Urinary bladder (tissue), 4 donors: ENCODE measurements around the gene DQX1. TPM values are rescaled to one million over a fixed set of nuclear protein-coding genes. Genes with fewer than 3 reads are reported as not detected.

ENCODE experiments used
- DNase-seq: peaks from one replicate; pipeline ENCODE4 v3.0.0-alpha.2; 2015; ENCODE audit errors: extremely low spot score
- H3K27ac ChIP-seq: one replicate; pipeline ENCODE4 v1.5.1; 2013; ENCODE audit warnings: low read depth, mild to moderate bottlenecking, moderate library complexity
- H3K36me3 ChIP-seq: one replicate; pipeline ENCODE4 v1.6.1; 2013; ENCODE audit warnings: mild to moderate bottlenecking, moderate library complexity; ENCODE audit not compliant: insufficient read depth
- H3K4me1 ChIP-seq: one replicate; pipeline ENCODE4 v1.6.1; 2013; ENCODE audit warnings: mild to moderate bottlenecking, moderate library complexity; ENCODE audit not compliant: insufficient read depth
- H3K4me3 ChIP-seq: one replicate; pipeline ENCODE4 v1.5.1; 2013; ENCODE audit warnings: low read depth, low read length
- WGBS: extraction: QIAGEN DNeasy Blood & Tissue Kit; methylation state at CpG from one replicate; pipeline ENCODE4 v1.1.7; 2013; 5-methylcytosine and 5-hydroxymethylcytosine counted together
- polyA plus RNA-seq: library from polyadenylated mRNA; stranded (reverse); fragments of 200-250 nt; gene quantifications from one replicate; pipeline ENCODE4 v1.2.3, GENCODE V29; 2013
- total RNA-seq: library from RNA; depleted of rRNA; stranded (reverse); fragments of >200 nt; gene quantifications from one replicate; pipeline ENCODE4 v1.2.3, GENCODE V29; 2014
- donor health status: healthy with polysubstance abuse.
- donor health status: healthy.

The DQX1 gene
- total and polyA plus RNA-seq, 2 donors: 0.27 to 0.37 TPM

DNA sequence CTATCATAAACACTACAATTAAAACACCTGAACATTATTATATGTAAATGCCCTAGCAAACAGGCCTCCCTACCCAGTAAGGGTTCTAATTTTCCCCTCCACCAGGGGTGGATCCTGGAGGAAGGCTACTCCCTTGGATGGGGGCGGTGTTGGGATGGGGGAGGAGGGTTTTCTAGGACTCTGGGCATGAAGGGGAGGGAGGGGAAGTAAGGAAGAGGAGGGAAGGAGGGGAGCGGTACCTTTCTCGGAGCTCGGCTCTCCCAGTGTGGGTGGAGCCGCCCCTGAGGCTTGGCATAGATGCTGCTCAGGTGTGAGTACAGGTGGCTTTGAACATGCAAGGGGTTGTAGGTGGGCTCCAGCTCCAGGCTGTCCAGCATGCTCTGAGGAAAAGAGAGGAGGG is 33.9 kb upstream of the DQX1 start:
- H3K27ac ChIP-seq: no peak overlapping the region
- H3K4me1 ChIP-seq: no peaks in the 10 kb centered on the region
- H3K4me3 ChIP-seq: no peak overlapping the region
- WGBS: 27% methylated on average over 5 of the region's 5 CpGs
- DNase-seq: no peak
- no peaks in the 10 kb centered on the region for H3K36me3 ChIP-seq

DNA sequence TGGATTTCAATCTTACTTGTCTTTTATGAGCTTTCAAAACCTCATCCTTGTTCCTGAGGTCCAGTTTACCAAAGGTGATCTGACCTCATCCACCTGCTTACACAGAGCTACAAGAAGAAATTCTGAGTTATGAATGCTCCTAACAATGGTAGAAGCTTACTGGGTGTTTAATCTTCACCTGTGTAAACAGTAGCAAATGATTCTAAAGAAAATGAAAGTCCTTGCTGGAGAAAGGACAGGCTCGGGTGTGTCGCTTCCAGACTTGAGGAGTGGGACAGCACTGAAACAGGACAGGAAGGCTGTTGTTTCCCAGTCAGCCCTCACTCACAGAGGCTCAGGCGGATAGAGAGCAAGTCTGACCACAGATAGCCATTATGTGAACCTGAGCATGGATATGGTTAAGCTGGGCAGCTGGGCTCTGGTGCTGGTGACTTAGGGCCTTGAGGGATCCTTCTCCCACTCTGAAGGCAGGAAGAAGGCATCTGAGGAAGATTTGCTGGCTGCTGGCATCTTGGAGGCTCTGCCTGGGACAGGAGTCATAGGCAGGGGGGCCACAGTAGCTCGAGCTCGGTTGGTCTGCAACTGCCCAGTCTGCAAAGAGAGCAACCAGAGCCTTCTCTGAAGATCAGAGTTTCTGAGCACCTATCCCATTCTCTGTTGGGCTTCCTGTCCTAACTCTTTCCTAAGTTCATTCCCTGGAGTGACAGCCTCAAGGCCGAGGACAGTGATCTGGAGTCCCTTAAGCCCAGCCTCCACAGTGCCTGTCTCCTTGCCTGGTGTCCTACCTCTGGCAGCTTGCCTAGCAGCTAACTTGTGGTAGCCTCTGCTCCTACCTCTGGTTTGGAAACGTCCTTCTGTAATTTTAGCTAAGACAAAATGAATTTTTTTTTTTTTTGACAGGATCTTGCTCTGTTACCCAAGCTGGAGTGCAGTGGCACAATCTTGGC is 32.5 kb upstream of the DQX1 start:
- no peaks in the 10 kb centered on the region for H3K4me1 ChIP-seq
- no peak overlapping the region for H3K27ac ChIP-seq
- no peaks in the 10 kb centered on the region for H3K36me3 ChIP-seq
- 67% methylated on average over 7 of the region's 7 CpGs for WGBS
- DNase-seq: no peak
- H3K4me3 ChIP-seq: no peak overlapping the region

DNA sequence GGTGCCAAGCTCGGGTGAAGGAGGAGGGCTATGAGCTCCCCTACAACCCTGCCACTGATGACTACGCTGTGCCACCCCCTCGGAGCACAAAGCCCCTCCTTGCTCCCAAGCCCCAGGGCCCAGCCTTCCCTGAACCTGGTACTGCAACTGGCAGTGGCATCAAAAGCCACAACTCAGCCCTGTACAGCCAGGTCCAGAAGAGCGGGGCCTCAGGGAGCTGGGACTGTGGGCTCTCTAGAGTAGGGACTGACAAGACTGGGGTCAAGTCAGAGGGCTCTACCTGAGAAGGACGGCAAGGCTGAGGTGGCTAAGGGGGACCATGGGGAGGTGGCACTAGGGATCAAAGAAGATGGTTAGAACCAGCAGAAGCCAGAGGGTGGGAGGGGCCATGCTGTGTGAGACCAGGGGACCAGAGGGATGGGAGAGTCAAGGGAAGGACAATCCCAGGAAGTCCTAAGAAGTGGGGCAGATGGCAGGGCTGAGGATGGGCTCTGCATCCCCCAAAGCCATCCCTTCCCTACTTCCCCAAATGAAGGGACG is 30.9 kb upstream of the DQX1 start:
- Histone ChIP-seq H3K36me3 (no peaks in the 10 kb centered on the region), H3K27ac (no peak overlapping the region), H3K4me1 (no peaks in the 10 kb centered on the region), H3K4me3 (no peak overlapping the region)
- WGBS: 90% methylated on average over 6 of the region's 6 CpGs
- no peak for DNase-seq

DNA sequence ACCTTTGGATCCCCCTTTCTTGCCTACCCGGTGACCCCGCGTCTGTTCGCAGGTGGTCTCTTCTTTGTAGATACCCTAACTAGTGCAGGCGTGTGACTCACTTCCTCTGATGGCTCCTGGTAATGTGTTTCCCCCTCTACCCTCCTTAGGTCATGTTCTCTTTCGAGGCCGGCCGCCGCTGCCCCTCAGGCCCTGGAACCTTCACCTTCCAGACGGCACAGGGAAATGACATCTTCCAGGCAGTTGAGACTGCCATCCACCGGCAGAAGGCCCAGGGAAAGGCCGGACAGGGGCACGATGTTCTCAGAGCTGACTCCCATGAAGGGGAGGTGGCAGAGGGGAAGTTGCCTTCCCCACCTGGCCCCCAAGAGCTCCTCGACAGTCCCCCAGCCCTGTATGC is 30.1 kb upstream of the DQX1 start:
- DNase-seq: no peak
- no peaks in the 10 kb centered on the region for H3K4me1 ChIP-seq
- no peaks in the 10 kb centered on the region for H3K36me3 ChIP-seq
- WGBS: 78% methylated on average over 14 of the region's 14 CpGs
- H3K27ac ChIP-seq: no peak overlapping the region
- H3K4me3 ChIP-seq: no peak overlapping the region

DNA sequence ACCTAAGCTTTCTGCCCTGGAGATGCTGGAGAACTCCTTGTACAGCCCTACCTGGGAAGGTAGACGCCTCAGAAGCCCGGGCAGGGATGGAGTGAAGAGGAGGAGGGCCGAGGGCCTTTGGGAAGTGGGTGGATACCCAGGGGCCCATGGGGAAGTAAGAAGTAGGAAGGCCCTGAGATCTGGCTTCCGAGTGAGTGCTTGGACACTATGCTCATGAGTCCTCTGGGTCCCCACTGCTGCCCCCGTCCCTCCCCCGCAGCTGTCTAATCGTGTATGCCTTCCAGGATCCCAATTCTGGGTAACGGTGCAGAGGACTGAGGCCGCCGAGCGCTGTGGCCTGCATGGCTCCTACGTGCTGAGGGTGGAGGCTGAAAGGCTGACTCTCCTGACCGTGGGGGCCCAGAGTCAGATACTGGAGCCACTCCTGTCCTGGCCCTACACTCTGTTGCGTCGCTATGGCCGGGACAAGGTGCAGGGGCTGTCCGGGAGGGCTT is 29.6 kb upstream of the DQX1 start:
- Histone ChIP-seq H3K4me1 (no peaks in the 10 kb centered on the region), H3K4me3 (peak overlapping the region; percentile 64), H3K36me3 (no peaks in the 10 kb centered on the region), H3K27ac (no peak overlapping the region)
- DNase-seq: no peak
- WGBS: 73% methylated on average over 17 of the region's 17 CpGs

DNA sequence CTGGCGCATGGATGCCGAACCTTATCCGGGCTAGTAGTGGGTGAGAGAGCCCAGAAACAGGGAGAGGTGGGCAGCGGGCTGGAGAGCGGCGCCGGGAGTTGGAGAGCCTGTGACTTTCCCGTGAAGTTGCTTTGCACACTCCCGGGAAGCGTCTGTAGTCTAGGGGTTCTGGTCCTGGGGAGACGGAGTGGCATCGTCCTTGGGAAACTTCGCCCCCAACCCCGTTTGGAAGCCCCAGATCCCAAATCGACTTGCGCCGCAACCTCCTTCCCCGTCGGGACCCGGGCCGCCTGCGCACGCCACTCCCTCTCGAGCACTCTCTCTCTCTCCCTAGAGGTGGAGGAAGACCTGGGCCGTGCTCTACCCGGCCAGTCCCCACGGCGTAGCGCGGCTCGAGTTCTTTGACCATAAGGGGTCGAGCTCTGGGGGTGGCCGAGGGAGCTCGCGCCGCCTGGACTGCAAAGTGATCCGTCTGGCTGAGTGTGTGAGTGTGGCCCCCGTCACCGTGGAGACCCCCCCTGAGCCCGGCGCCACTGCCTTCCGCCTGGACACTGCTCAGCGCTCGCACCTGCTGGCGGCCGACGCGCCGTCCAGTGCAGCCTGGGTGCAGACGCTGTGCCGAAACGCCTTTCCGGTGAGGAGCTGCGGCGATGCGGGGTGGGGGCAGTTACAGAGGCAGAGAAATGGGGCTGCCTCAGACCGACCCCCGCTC is 28.9 kb upstream of the DQX1 start:
- no peak for DNase-seq
- Histone ChIP-seq H3K36me3 (no peaks in the 10 kb centered on the region), H3K4me3 (peak overlapping the region; percentile 64), H3K4me1 (no peaks in the 10 kb centered on the region), H3K27ac (no peak overlapping the region)
- 5% methylated on average over 58 of the region's 58 CpGs for WGBS

DNA sequence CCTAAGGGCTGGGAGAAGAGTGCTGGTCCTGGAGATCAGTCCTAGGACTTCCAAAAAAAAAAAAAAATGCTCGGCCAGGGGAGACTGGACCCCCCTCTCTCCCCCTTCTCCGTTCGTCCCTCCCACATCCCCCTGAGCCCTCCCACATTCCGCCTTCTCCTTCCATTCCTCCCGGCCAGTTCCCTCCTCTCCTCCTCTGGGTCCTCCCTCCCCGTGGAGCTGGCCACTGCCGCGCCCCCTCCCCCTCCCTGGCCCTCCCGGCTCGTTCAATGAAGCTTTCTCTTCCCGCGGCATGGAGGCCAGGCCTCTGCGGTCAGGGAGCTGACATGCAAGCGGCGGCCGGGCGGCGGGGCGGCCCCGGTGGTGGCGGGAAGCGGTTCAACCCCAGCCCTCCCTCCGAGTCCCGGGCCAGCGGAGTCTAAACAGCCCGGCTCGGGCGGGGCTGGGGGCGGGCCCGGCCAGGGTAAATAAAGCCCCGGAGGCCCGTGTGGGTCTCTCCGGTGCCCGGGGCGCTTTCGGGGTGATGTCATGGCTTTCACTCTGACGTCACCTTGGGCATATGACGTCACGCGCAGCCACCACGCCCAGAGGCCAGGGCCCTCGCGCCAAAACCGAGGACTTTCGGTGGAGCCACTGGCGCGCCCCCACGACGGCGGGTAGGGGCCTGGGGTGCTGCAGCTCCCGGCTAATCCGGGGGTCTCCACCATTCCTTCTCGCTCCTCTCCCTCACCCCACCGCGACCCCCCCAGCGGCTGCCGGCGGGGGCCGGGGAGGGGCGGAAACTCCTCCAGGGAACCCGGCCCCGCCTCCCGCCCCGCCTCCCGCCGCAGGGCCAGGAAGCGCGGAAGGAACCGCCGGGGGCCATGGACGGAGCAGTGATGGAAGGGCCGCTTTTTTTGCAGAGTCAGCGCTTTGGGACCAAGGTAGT is 28.1 kb upstream of the DQX1 start, which contains the start of the genes DOK1 and LOXL3:
TSS of gene DOK1 (plus strand) at position 829 of the 928 bp plus-strand sequence. CDS start at position 864, 35 bp downstream.
TSS of gene LOXL3 (minus strand) at position 51 of the 928 bp plus-strand sequence. CDS start 1,308 bp downstream, outside the sequence.
- no peaks in the 10 kb centered on the region for H3K4me1 ChIP-seq
- peak within 1 kb of the TSS; percentile 64 for H3K4me3 ChIP-seq
- WGBS: under 1% methylated on average over 73 of the region's 73 CpGs
- DNase-seq: peak; percentile 81
- H3K36me3 ChIP-seq: no peaks in the 10 kb centered on the region
- H3K27ac ChIP-seq: peak within 1 kb of the TSS; percentile 76

DNA sequence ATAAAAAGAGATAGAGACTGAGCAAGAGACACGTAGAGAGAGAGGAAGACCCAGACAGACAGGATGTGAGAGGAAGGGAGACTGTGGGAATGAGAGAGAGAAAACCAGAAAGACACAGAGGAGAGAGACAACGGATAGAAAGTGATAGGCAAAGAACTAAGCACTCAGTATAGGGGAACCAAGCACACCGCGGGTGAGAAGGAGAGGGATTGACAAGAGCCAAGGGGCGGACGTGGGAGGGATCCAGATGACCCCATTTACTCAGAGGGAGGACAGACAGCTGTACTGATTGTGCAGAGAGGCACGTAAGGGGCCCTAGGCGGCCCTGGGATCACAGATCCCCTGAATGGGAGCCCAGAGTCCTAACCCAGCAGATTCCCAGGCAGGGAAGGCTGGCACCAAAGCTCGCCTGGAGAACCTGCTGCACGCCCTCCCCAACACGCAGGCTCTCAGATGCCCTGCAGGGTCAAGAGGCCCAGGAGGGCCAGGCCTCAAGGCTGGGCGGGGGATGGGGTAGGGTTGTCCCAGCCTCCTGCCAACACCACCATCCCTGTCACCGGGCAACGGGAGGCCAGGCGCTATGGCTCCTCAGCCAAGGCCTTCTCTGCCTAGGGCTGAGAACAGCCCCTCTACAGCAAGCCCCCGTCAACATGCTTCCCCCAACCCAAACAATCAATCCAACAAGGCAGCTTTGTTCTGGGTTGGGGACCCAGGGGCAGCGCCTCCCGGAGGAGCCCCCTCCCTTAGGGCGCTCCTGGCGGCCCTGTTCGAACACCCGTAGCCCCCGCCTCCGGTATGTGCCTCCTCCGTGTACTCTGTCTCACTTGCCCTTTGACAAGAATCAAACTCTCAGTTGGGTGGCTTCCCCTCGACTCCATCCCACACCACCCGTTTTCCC is 27.1 kb upstream of the DQX1 start:
- WGBS: 30% methylated on average over 27 of the region's 27 CpGs
- H3K4me3 ChIP-seq: peak overlapping the region; percentile 64
- no peak for DNase-seq
- H3K36me3 ChIP-seq: no peaks in the 10 kb centered on the region
- no peak overlapping the region for H3K27ac ChIP-seq
- H3K4me1 ChIP-seq: no peaks in the 10 kb centered on the region

DNA sequence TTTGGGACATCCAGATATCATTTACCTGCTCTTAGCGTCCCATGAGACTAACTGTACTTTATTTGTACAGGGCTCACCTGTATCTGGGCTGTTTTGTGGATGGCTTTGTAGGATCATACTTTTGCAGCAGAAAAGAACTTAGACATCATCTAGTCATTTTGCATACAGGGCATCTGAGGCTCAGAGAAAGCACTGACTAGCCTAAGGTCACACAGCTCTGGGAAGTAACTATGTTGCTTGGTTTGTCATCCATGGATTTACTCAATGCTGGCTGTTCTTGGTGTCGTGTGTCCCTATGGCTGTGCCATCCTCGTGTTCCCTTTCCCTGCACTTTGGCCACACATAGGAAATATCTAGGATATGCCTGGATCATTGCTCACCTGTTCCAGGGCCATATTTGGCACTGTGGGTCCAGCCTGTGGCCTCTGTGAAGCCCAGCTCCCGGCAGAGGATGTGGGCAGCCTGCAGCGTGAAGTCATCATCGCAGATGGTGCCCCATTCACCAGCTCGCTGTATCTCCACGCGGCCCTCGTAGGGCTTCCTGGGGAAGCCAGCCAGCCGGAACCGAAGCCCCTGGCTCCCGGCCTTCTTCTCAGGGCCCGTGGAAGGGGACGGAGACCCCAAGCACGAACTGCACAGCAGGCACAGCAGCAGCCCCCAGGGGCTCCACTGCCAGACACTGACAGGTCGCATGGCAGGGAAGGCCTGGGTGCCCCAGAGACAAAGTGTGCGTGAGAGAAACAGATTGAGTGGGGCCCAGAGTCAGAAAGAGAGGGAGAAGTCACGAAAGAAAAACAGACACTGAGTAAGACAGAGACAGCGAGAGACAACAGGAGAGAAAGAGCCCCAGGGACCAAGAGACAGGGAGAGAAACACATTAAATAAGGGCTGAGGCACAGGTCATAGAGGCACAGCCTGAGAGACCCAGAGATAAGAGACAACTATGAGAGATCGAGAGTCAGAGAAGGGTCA is 26.2 kb upstream of the DQX1 start:
- no peak overlapping the region for H3K4me3 ChIP-seq
- no peak for DNase-seq
- H3K36me3 ChIP-seq: no peaks in the 10 kb centered on the region
- 77% methylated on average over 21 of the region's 21 CpGs for WGBS
- H3K27ac ChIP-seq: no peak overlapping the region
- no peaks in the 10 kb centered on the region for H3K4me1 ChIP-seq

DNA sequence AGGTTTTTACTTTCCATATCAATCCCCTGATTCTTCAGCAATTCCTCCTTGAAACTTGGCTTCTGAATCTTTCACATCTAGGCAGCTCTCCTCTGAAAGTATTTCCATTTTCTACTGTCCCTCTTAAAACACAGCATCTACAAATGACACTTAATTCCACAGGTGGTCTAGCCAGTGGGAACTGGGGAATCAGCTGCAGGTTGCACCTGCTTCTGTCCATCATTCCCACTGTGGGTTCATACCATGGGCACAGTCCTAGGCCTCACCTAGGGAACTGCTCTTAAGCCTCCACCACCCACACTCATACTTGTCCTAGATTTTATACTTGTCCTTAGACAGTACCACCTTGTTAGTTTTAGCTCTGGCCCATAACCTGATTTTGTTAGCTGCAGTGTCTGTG is 25.5 kb upstream of the DQX1 start:
- Histone ChIP-seq H3K27ac (no peak overlapping the region), H3K4me3 (no peak overlapping the region), H3K36me3 (no peaks in the 10 kb centered on the region), H3K4me1 (no peaks in the 10 kb centered on the region)
- DNase-seq: no peak

DNA sequence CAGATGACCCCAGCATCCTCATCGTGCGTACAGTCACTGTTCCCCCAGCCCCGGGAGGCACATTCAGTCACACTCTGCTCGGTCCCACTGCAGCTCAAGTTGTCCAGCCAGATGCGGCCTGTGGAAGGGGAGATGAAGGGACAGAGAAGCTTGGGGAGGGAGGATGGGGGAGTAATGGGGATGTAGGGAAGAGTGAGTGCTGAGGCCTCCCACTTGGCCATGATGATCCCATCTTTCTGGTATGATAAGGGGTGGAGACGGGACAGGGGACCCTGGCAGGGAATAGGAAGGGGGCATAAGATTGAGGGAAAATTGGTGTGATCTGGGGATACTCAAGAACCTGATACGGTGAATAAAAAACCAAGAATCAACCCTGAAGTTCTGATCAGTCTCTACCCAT is 24.2 kb upstream of the DQX1 start:
- Histone ChIP-seq H3K4me1 (no peaks in the 10 kb centered on the region), H3K4me3 (no peak overlapping the region), H3K27ac (no peak overlapping the region), H3K36me3 (no peaks in the 10 kb centered on the region)
- DNase-seq: no peak
- WGBS: 91% methylated on average over 7 of the region's 7 CpGs
